GM10266 (cell line): Measurements from ENCODE around the gene ADM5.

Experiments used
- DNase-seq: peaks from one replicate; pipeline ENCODE4 v3.0.0; 2012; ENCODE audit errors: extremely low spot score
- TF ChIP-seq, protein P1 (sequence below): IDR thresholded peaks from 2 replicates; pipeline ENCODE4 v1.5.1; 2012; ENCODE audit warnings: mild to moderate bottlenecking, low read depth; ENCODE audit not compliant: control insufficient read depth, insufficient read depth; ENCODE audit errors: missing control alignments

Gene ADM5

DNA sequence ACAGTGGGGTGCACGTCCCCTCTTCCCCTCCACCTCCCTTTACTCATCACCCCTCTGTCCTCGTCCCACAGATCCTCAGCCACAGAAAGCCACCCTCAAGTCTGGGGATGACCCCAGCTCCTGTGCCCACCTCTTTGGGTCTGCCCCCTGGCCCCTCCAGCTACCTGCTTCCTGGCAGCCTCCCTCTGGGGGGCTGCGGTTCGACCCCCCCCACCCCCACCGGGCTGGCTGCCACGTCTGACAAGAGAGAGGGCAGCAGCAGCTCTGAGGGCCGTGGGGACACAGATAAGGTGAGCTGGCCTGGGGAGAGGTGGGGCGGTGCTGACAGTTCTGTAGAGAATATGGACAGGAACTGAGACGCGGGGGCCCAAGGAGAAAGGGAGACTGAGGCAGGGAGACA, 34.8 kb upstream of the ADM5 start:
- TF ChIP-seq, protein P1, sequence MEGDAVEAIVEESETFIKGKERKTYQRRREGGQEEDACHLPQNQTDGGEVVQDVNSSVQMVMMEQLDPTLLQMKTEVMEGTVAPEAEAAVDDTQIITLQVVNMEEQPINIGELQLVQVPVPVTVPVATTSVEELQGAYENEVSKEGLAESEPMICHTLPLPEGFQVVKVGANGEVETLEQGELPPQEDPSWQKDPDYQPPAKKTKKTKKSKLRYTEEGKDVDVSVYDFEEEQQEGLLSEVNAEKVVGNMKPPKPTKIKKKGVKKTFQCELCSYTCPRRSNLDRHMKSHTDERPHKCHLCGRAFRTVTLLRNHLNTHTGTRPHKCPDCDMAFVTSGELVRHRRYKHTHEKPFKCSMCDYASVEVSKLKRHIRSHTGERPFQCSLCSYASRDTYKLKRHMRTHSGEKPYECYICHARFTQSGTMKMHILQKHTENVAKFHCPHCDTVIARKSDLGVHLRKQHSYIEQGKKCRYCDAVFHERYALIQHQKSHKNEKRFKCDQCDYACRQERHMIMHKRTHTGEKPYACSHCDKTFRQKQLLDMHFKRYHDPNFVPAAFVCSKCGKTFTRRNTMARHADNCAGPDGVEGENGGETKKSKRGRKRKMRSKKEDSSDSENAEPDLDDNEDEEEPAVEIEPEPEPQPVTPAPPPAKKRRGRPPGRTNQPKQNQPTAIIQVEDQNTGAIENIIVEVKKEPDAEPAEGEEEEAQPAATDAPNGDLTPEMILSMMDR, result no peak
- DNase-seq, result no peak

DNA sequence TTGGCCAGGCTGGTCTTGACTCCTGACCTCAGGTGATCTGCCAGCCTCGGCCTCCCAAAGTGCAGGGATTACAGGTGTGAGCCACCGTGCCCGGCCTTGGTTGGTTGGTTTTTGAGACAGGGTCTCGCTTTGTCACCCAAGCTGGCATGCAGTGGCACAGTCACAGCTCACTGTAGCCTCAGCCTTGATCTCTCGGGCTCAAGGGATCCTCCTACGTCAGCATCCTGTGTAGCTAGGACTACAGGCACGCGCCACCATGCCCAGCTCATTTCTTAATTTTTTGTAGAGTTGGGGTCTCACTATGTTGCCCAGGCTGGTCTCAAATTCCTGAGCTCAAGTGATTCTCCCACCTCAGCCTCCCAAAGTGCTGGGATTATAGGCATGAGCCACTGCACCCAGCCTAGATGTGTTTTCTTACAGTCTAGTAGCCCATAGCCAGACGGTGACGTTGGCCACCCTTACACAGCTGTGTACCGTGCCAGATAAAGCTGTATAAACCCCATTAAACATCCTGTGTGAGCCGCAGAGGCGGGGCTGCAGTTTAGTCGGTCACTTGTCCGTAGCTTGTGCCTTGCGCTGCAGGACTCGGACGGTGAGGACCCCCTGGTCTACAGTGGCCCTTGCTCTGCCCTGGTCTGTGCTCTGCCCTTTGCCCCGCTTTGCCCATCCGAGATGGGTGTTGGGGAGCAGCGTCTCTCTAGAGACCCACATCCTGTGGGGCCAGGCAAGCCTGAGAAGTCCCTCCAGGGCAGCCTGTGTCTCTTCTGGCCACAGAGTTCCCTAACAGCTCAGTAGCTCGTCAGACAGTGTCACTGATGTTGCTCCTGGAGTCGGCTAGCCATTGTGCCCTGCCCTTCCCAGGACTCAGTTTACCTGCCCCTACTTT, 33.6 kb upstream of the ADM5 start:
- no peak for DNase-seq
- TF ChIP-seq, protein P1, result no peak

DNA sequence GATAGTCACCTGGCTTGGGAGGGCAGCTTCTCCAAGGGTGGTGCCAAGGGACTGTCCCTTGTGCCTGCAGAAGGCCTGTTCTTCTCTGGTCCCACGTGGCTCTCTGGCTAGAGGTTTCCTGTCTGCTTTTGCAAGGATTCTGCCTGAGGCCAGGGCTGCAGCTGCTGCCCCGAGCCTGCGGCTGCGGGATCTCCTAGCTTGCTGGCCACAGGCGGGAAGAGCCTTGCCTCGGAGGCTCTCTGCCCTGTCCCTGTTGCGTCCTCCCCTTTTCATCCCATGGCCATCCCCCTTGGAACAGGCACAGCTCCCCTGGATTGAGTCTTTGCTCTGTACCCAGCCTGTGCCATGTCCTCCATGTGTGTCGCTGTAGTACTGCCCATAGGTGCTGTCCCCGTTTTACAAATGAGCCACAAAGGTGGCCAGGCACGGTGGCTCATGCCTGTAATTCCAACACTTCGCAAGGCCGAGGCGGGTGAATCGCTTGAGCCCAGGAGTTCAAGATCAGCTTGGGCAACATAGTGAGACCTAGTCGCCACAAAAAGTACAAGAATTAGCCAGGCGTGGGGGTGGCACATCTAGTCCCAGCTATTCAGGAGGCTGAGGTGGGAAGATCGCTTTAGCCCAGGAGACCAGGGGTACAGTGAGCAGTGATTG, 32.8 kb upstream of the ADM5 start:
- DNase-seq, result no peak

GRCh38 chr19:49657493-49658138, 31.8 kb upstream of the ADM5 start:
- TF ChIP-seq, protein P1, result no peak
- DNase-seq, result no peak

More for the DNA sequence above, 32.8 kb upstream of the ADM5 start:
- TF ChIP-seq, protein P1, result no peak

- TF ChIP-seq, protein P1, result no peak
- DNase-seq, result no peak
Measured at GRCh38 chr19:49658139-49658517, 31.3 kb upstream of the ADM5 start.

- DNase-seq, result no peak
- TF ChIP-seq, protein P1, result no peak
Measured at GRCh38 chr19:49658566-49659442, 30.6 kb upstream of the ADM5 start.
